Measurements from ENCODE around the gene RAB39A. TPM values are rescaled to one million over a fixed set of nuclear protein-coding genes. Genes with fewer than 3 reads are reported as not detected.

The RAB39A gene
- total RNA-seq, 3 donors from 2014 or later: 1.4 to 1.8 (median 1.5) TPM

DNA sequence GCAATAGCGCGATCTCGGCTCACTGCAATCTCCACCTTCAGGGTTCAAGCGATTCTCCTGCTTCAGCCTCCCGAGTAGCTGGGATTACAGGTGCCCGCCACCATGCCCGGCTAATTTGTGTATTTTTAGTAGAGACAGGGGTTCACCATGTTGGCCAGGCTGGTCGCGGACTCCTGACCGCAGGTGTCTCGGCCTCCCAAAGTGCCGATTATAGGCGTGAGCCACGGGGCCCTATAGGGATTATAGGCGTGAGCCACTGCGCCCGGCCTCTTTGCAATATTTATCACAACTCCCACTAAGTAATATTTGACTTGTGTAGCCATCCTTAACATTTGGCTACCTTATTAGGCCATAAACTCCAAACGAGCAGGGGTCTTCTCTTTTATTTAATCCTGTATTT is 79.6 kb downstream of the RAB39A start:
- H3K4me3 ChIP-seq: no peak overlapping the region
- H3K9me3 ChIP-seq: no peaks in the 10 kb centered on the region
- DNase-seq (no peak), ATAC-seq (no peak)
- TF ChIP-seq, protein P1, sequence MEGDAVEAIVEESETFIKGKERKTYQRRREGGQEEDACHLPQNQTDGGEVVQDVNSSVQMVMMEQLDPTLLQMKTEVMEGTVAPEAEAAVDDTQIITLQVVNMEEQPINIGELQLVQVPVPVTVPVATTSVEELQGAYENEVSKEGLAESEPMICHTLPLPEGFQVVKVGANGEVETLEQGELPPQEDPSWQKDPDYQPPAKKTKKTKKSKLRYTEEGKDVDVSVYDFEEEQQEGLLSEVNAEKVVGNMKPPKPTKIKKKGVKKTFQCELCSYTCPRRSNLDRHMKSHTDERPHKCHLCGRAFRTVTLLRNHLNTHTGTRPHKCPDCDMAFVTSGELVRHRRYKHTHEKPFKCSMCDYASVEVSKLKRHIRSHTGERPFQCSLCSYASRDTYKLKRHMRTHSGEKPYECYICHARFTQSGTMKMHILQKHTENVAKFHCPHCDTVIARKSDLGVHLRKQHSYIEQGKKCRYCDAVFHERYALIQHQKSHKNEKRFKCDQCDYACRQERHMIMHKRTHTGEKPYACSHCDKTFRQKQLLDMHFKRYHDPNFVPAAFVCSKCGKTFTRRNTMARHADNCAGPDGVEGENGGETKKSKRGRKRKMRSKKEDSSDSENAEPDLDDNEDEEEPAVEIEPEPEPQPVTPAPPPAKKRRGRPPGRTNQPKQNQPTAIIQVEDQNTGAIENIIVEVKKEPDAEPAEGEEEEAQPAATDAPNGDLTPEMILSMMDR (IDR thresholded peaks at IDR 0.05): no peak
- H3K36me3 ChIP-seq (ENCODE audit: low read depth): no peaks in the 10 kb centered on the region
- H3K4me1 ChIP-seq (ENCODE audit: low read depth): peaks cover 20% of the 10 kb centered on the region
- intact Hi-C loops (cut with DNase I, micrococcal nuclease): no loop called here

GRCh38 chr11:108008656-108009496 is 80.6 kb downstream of the RAB39A start, which contains the start of gene CUL5:
Gene CUL5 (plus strand): TSS chr11:108008898. CDS start chr11:108009349, 451 bp downstream.
- peaks cover 22% of the 10 kb centered on the region for H3K4me1 ChIP-seq (ENCODE audit: low read depth)
- intact Hi-C loops (cut with DNase I, micrococcal nuclease): no loop called here
- TF ChIP-seq, protein P1 (IDR thresholded peaks at IDR 0.05): peak; percentile 91
- H3K36me3 ChIP-seq (ENCODE audit: low read depth): no peaks in the 10 kb centered on the region
- H3K9me3 ChIP-seq: no peaks in the 10 kb centered on the region
- peak within 1 kb of the TSS; percentile 89 for H3K4me3 ChIP-seq
- DNase-seq: peak; percentile 92 to 96 (median 95)
- peak; percentile 98 for ATAC-seq

GRCh38 chr11:108009497-108010370 is 81.5 kb downstream of the RAB39A start:
- Histone ChIP-seq H3K4me1 (ENCODE audit: low read depth) (peaks cover 22% of the 10 kb centered on the region), H3K4me3 (peak overlapping the region; percentile 89), H3K36me3 (ENCODE audit: low read depth) (no peaks in the 10 kb centered on the region), H3K9me3 (no peaks in the 10 kb centered on the region)
- DNase-seq (no peak), ATAC-seq (peak; percentile 38)
- TF ChIP-seq, protein P1 (IDR thresholded peaks at IDR 0.05): no peak
- intact Hi-C loops (cut with DNase I, micrococcal nuclease): no loop called here

DNA sequence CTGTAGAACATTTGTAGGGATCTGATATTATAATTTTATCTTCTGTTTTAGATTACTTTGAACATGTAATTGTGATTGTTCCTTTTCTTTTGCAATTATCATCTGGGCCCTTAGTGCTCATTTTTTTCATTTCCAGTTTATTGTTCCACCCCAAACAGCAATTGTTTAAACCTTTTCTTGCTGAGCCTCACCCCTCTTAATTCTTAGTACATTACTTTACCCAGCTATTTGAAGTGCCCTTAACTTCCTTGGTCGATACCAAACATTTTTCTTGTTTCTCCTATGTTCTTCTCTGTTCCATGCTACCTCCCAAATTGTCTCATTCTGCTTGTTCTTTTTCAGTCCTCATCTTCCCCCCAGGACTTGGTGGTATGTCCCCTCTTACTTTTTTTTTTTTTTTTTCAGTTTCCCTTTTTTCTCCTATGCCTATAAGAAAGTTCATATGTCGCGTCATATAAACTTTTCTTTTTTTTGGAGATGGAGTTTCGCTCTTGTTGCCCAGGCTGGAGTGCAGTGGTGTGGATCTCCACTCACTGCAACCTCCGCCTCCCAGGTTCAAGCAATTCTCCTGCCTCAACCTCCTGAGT is 84.0 kb downstream of the RAB39A start:
- H3K4me3 ChIP-seq: no peak overlapping the region
- intact Hi-C loops (cut with DNase I, micrococcal nuclease): no loop called here
- no peaks in the 10 kb centered on the region for H3K36me3 ChIP-seq (ENCODE audit: low read depth)
- TF ChIP-seq, protein P1 (IDR thresholded peaks at IDR 0.05): no peak
- H3K4me1 ChIP-seq (ENCODE audit: low read depth): peaks cover 22% of the 10 kb centered on the region
- ATAC-seq (no peak), DNase-seq (no peak)
- no peaks in the 10 kb centered on the region for H3K9me3 ChIP-seq

Other genes starting within 250 kb of the RAB39A start
- gene SLN, start 216.4 kb upstream of the RAB39A start, total RNA-seq: under 1 TPM in 1 of 3 donors, not detected in 2; 0.58 TPM
- 10 to 100 TPM; 13.2 to 32.7 (median 31.6) TPM for gene SLC35F2, start 69.7 kb upstream of the RAB39A start, total RNA-seq
- gene CUL5, start 80.5 kb downstream of the RAB39A start, total RNA-seq: 10 to 100 TPM; 26.2 to 43.7 (median 33.3) TPM
- gene ACAT1, start 193.1 kb downstream of the RAB39A start, total RNA-seq: 100 to 1,000 TPM in 1 of 3 donors, 10 to 100 TPM in 2; 88.8 to 123 (median 98.0) TPM